Putamen (tissue), 1 donor: Measurements from ENCODE around the gene TMEM127.
A peak's percentile ranks its signal among the peaks of the same experiment; 100 is the strongest.
"Not testable (repeated sequence)": the region's sequence is repeated elsewhere in the genome, so short reads cannot be mapped to it uniquely, and the experiment has no call there.

Experiments
- DNase-seq: peaks from one replicate; pipeline ENCODE4 v3.0.0-alpha.2; 2016; ENCODE audit warnings: low spot score

The TMEM127 gene, protein sequence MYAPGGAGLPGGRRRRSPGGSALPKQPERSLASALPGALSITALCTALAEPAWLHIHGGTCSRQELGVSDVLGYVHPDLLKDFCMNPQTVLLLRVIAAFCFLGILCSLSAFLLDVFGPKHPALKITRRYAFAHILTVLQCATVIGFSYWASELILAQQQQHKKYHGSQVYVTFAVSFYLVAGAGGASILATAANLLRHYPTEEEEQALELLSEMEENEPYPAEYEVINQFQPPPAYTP

DNA sequence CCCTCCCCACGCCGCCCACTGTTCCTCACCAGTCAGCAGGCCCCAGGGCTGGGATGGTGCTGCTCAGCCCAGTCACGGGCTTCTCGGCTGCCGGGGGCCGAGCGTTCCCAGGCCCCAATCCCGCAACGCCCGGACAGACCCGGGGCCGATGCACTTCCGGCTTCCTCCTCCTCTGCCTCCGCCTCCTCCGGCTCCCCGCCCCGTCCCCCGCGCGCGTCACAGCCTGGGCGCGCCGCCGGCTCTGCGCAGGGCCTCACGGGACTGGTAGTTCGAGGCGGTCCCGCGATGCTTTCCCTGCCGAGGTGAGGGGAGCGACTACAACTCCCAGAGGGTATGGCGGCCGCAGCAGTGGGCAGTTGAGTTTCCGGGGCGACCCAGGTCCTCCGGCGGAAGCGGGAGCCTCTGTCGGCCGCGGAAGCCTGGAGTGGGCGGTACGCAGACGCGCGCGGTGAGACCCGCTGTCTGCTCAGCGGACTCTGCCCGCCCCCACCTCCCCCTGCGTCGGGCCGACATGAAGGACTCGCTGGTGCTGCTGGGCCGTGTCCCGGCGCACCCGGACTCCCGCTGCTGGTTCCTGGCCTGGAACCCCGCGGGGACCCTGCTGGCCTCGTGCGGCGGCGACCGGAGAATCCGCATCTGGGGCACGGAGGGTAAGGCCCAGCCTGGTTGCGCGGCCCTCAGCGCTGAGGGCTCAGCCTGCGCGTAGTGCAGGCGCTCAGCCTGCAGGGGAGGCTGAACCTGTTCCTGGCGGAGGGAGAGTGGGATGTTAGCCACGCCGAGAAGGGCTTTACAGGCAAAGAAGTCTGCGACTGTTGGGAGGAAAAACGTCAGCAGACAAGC lies at the start of gene TMEM127, which contains the start of gene CIAO1:
Gene TMEM127 (minus strand): TSS at position 158 of the 840 bp plus-strand sequence. CDS start 616 bp downstream, outside the sequence.
Gene CIAO1 (plus strand): TSS at position 386 of the 840 bp plus-strand sequence. CDS start 126 bp downstream, at position 512.
- DNase-seq, result peak; percentile 98

DNA sequence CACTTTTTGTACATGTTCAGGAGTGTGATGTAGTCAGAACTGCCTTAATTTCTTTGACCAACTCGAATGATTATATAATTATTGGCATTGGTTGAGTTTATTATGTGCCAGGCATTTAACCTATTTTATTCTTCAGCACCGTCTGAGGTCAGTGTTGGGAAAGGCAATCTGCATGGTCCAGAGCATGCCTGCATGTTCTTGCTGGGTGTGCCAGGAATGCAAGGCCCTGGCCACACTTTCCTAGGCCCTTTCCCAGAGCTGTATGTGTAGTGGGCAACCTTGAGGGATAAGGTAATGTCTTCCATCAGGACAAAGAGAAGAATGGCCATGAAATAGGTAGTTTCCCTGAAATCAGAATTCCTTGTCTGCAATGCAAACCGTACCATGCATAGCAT lies 49.2 kb upstream of the TMEM127 start:
- no peak for DNase-seq

DNA sequence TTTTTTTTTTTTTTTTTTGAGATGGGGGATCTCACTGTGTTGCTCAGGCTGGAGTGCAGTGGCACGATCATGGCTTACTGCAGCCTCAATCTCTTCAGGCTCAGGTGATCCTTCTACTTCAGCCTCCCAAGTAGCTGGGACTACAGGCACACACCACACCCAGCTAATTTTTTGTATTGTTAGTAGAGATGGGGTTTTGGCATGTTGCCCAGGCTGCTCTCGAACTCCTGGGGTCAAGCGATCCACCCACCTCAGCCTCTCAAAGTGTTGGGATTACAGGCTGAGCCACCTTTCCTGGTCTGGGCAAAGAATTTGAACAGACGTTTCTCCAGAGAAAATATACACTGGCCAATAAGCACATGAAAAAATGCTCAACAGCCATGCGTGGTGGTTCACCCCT lies 42.5 kb upstream of the TMEM127 start:
- no peak for DNase-seq

DNA sequence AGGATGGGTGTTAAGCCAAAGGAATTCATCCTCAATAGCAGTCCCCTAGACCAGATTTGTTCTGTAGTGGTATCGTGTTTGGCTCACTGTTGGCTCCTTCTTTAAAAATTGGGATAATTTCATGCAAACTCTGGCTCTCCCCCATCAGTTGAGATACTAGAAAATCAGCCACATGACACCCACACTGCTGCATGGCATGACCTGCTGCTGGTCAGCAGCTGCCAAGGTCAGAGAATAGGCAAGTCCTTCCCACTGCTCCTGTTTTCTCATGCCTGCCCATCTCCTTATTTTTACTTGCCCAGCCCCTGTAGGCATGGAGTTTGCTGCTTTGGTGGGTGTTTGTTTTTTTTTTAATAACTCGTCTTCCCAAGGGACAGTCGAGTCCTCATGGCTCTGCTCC lies 40.6 kb upstream of the TMEM127 start:
- no peak for DNase-seq

DNA sequence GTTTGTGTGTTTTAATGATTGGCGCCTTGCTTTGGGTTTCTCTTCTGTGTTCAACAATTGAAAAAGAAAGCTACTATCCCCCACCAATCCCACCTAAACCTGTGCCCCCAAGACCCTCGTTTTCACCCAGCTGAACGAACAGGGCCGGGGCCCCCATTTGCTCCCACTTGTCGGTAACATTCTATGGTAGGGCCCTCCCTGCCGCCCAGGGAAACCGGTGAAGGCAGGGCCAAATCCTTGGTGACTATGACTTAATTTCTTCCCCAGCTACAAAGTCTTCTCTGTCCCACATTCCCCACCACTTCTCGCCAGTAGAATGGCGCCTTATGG lies 40.1 kb upstream of the TMEM127 start:
- DNase-seq, result no peak

DNA sequence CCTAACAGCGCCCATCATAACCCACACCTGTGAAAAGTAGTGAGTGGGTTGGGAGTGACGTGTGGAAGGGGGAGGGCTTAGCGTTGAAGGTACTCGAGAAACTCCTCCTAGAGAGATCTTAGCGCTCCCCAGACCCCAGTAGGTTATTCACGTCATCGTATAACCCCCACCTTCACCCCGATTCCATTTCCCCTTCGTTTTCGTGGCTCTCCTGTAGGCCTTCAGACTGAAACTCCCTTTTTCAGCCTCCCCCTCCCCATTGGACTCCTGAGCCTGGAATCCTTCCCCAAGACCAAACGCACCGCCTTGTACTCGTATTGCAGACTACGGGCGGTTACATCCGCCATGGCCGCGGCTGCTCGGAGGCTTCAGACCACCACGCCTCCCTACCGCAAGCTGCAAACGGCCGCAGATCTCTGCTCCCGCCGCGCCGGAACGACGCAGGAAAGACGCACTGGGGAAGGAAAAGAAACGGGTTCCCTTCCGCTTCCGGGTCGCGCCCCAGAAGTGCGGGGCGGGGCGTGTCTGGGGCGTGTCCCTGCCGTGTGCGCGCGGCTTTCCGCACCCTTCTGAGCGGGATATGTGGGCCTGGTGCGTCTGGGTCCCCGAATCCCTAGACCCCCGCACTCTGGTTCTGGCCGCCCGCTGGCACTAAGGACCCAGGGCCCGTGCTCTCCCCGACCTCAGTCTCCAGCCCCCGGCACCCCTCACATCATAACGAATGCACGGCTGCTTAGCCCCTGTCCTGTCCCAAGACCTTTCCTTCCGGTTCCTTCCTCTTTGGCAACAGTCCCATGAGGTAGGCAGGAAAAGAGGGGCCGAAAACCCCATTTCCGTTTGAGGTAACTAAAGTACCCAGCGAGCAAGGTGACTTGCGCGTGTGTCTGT lies 39.5 kb upstream of the TMEM127 start, which contains the start of gene SNRNP200:
Gene SNRNP200 (minus strand): TSS at position 456 of the 888 bp plus-strand sequence. CDS start 109 bp downstream, at position 347.
- peak; percentile 88 for DNase-seq

DNA sequence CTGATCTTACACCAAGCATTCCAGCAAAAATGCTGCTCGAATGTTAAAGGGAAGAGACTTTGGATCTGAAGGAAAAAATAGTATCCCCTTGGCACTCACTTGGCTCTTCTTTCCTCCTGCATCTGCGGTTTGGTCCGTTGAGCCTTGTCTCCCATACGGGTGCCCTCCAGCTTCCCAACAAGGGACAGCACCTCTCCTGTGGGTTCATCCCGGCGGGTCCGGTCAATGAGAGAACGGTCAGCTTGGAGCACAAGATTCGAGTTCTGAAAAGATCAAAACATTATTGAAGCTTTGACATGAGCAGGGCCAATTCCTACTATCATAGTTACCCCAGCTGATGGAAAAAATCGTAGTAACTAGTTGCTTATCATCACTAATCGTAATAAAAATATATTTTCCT lies 38.8 kb upstream of the TMEM127 start:
- no peak for DNase-seq

DNA sequence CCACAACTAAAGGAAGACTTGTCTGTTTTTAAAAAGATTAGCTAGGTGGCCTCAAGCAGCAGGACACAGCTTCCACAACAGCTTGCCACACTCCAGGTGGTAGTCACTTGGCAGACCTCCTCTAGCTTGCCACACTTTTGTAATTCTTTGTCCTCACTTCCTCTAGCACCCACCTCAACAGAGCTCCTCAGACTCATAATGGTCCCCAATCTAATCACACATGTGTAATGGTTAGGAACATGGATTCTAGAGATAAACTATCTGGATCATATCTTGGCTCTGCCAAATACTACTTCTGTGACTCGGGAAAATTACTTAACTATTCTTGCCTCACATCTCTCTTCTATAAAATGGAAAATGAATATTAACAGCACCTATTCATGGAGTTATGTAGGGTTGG lies 36.1 kb upstream of the TMEM127 start:
- DNase-seq, result no peak

DNA sequence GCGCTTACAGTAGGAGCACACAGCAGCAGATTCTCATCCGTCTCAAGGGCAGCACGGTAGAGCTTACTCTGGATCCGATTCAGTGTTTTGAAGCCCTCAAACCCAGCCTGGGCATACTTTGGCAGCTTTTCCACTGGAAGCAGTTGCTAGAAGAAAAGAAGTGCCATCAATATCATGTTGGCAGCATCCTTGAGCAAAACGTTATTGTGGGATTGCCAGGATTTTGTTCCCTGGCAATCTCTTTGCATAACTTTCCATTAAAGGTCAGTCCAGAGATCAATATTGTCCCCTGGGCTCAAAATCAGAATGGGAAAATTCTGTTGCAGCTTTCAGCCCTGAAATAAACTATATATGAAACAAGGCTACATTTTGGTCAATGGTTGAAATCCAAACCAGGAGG lies 31.1 kb upstream of the TMEM127 start:
- no peak for DNase-seq

DNA sequence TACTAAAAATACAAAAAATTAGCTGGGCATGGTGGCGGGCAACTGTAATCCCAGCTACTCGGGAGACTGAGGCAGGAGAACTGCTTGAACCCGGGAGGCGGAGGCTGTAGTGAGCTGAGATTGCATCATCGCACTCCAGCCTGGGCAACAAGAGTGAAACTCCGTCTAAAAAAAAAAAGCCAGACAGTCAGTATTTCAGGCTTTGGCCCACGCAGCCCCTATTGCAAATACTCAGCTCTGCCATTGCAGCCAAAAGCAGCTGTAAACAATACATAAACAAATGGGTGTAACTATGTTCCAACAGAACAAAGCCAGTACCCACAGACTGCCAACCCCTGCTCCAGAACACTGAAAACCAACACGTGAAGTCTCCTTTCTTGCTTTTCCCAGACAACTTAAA lies 28.5 kb upstream of the TMEM127 start:
- DNase-seq, result not testable (repeated sequence)

DNA sequence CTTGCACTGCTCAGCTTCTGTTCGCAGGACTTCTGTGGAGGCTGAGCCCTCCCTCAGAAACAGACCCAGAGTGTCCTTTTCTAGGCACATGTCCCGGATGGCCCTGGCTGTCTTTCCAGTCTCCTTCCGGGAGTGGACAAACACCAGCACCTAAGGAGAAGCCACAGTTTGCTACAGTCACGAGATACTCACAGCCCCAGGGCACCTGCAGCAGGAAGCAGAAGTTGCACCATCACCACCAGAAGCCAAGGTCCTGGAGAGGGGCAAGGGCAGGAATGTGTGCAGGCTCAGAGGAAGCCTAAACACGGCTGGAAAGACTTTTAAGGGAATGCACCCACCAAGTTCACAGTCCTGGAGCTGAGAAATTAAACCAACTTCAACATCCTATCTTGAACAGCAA lies 26.0 kb upstream of the TMEM127 start:
- no peak for DNase-seq

DNA sequence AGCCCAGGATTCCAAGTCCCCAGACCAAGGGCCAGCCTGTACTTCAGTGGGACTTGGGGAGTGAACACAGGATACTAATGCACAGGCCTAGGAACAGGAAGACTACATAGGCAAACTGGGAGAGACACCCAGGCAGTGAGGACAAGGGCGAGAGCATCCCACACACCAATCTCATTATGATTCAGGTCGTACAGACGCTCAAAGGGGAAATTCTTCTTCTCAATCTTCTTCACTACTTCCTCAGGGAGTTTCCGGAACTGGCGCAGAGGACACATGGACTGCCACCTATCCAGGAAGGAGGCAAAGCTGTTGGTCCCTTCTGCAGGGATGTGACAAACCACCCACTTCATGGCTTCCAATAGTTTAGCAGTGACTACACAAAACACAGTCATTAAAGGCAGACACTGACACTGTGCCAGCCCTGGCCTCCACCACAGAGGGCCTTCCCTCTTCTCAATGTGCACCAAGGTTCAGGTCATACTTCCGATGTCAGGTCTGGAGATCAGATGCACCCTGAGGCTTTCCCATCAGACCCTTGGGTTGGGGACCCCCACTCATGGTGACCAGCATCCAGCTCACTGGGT lies 21.6 kb upstream of the TMEM127 start:
- no peak for DNase-seq

DNA sequence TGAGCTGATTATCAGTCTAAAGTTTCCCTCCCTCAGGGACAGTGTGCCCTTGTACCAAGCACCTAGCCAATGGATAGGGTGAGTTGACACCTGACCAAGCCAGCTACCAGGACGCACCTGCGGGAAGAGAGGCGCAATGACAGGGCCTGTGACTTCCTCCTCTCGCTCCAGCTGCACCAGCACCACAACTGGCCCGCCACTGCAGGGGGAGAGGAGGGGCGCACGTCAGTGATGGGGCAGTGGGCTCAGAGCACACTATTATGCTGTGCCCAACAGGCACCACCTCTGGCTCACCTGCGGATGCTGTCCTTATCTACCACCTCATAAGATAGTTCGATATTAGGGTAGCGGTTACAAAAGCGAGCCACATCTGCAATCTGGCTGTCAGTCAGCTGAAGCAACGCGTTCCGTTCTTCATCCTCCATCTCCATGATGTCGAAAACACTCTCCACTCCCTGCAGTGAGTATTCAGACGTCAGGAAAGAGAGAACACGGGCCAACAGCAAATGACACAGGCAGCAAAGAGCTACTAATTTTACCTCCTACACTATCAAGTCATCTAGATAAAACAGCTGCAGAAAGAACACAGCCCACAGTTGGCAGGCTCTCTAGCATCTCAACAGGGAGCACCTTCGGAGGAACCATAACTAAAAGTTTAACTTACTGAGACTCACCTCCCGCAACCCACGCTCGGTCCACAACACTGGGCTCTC lies 11.1 kb upstream of the TMEM127 start:
- peak; percentile 71 for DNase-seq

DNA sequence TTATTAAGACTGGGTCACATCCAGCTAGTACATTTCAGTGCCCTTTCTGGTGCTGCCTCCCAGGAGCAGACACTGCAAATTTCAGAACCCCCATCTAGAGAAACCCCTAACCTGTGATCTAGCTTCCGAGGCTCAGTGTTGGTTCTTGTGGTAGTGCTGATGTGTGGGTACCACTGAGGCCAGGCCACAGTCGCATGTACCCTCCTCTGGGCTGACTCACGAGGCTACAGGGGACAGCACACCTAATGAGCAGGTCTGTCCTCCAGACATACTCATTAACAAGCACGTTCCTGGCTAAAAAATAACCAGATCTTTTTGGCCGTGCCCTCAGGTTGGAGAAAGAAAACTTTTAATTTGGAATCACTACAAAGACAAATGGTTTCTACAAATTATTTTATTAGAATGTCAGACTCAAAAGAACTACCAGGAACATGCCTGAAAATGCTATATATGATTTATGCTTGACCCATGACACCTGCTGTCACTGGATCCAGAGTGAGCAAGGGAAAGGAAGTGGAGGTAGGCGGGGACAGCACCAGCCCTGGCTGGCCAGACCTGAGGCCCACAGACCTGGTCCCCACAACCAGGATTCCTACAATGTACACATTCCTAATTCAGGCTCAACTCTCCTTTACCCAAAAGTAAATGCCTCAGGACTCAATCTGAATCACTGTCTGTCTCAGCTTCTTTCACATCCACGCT lies 8.7 kb upstream of the TMEM127 start:
- no peak for DNase-seq

DNA sequence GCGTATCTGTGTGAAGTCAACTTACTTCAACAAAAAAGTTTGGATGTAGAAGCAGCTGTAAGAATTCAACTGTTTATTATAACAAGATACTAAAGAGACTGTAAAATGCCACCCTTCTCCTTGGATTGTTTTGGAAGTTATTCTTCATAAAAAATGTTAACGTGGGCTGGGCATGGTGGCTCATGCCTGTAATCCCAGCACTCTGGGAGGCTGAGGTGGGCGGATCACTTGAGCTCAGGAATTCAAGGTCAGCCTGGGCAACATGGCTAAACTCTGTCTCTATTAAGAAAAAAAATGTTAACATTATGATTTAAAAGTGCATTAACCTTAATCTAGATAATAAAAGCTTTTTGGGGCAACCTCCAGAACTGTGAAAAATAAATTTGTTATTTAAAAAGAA lies 8.0 kb upstream of the TMEM127 start:
- DNase-seq, result no peak

DNA sequence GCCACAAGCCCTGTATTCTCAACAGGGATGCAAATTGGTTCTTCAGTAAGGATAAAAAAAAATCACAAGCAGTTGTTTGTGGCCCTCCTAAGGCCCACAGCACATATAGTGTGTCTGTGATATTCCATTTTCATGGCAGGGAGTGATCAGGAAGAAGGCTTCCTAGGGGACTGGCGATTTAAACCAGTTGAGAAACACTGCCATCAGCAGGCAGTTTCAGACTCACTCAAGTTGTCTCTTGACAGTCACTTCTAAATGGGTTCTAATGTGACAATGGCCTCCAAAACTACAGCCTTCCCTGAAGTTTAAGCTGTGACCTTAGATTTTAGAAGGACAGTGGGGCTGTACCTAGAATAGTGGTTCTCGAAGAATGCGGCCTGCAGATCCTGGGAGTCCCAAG lies 6.2 kb upstream of the TMEM127 start:
- no peak for DNase-seq

DNA sequence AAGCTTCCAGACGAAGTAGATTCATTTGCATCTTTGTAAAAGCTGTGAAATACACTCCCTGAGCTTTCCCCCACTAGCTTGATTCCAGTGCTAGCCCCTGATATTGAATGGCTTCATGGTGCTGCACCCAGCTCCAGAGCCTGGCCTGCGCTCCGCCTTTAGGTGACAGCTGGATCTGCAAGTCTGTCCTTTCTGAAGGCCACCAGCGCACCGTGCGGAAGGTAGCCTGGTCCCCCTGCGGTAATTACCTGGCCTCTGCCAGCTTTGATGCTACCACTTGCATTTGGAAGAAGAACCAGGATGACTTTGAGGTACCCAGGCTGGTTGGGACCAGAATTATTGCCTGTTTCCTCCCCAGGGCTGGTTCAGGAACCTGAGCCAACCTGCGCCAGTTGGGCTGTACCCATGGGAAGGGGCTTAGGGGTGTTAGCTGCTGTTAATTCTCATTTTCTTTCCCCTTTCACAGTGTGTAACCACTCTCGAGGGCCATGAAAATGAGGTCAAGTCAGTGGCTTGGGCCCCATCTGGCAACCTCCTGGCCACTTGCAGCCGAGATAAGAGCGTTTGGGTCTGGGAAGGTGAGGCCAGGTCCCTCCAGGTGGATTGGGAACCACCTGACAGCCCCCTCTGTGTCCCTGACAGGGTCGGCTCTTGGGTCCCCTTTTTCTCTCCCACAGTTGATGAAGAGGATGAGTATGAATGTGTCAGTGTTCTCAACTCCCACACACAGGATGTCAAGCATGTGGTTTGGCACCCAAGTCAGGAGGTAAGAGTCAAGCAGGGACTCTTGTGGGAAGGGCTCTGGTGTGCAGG lies 1.6 kb upstream of the TMEM127 start:
- no peak for DNase-seq

DNA sequence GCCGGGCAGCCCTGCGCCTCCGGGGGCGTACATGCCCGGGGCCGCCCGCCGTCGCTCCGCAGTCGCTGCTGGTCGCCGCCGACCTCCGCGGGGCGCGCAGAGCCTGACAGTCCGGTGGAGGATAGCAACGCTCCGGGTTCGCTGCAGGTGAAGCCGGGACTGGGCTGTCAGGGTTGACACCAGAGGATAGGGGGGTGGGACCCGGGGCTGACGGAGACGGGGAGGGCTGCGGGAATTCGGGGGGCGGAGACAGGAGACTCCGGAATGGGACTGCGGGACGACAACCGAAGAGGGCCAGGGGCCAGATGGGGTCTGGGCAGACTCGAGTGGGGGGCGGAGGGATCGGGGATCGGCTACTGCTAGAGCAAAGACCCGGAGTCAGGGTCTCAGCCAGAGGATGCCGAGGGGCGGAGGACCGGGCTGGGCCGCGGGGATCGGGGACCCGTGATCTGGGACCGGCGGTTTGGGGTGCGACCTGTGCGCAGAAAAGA lies 403 bp downstream of the TMEM127 start:
- peak; percentile 49 for DNase-seq

DNA sequence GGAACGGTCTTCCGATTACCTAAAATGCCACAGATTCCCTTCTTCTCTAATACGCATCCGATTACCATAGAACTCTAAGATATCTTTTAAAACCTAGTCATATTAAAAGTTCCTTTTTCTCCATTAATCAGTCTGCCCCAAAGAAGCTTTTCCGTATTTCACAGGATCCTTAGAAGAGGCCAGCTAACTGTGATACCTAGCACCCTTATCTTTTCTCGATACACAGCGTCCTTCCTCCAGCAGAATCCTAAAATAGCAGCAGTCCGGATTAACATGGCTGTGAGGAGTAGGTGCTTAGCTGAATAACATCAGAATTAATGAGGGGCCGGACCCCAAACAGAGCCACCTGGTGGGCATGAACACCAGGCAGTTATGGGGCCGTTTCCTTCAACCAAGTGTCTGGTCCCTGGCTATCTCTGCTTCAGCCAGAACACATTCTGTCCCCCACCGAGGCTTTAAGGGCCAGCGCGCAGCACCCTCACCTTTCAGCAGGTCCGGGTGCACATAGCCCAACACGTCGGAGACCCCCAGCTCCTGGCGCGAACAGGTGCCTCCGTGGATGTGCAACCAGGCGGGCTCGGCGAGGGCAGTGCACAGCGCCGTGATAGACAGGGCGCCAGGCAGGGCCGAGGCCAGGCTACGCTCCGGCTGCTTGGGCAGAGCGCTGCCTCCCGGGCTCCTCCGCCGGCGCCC lies 995 bp downstream of the TMEM127 start:
- no peak for DNase-seq
